GM21717 (cell line): ENCODE data around the gene MCCC2.
"Not testable (repeated sequence)": the region's sequence is repeated elsewhere in the genome, so short reads cannot be mapped to it uniquely, and the experiment has no call there.

Experiments
- ATAC-seq: cut with Tn5 transposase; IDR thresholded peaks from one replicate; pipeline ENCODE4 v1.9.1; 2021; ENCODE audit warnings: mild to moderate bottlenecking, moderate library complexity; ENCODE audit not compliant: unreplicated experiment

The MCCC2 gene

GRCh38 chr5:71586941-71587765, at the start of gene MCCC2:
MCCC2 (plus strand) TSS chr5:71587340; CDS start chr5:71587426, 86 bp downstream.
- ATAC-seq, result peak; percentile 99

GRCh38 chr5:71537687-71538086, 49.5 kb upstream of the MCCC2 start:
- no peak for ATAC-seq

- not testable (repeated sequence) for ATAC-seq
These were observed 36.3 kb upstream of the MCCC2 start for GRCh38 chr5:71550885-71551284.

- not testable (repeated sequence) for ATAC-seq
These were observed 35.6 kb upstream of the MCCC2 start for GRCh38 chr5:71551582-71551981.

GRCh38 chr5:71552026-71552749, 35.0 kb upstream of the MCCC2 start:
- not testable (repeated sequence) for ATAC-seq

- no peak for ATAC-seq
These were observed 24.0 kb upstream of the MCCC2 start for GRCh38 chr5:71563161-71563560.

GRCh38 chr5:71564895-71565294, 22.2 kb upstream of the MCCC2 start:
- no peak for ATAC-seq

- no peak for ATAC-seq
These were observed 17.2 kb upstream of the MCCC2 start for GRCh38 chr5:71569748-71570509.

- ATAC-seq, result not testable (repeated sequence)
These were observed 15.3 kb upstream of the MCCC2 start for GRCh38 chr5:71571811-71572210.

GRCh38 chr5:71573591-71573990, 13.5 kb upstream of the MCCC2 start:
- ATAC-seq, result no peak

GRCh38 chr5:71575588-71575987, 11.6 kb upstream of the MCCC2 start:
- not testable (repeated sequence) for ATAC-seq

GRCh38 chr5:71576241-71576640, 10.9 kb upstream of the MCCC2 start:
- no peak for ATAC-seq

- ATAC-seq, result not testable (repeated sequence)
These were observed 9.3 kb upstream of the MCCC2 start for GRCh38 chr5:71577839-71578238.

GRCh38 chr5:71582945-71583584, 4.1 kb upstream of the MCCC2 start:
- no peak for ATAC-seq

GRCh38 chr5:71586052-71586940, 844 bp upstream of the MCCC2 start:
- ATAC-seq, result no peak

- ATAC-seq, result peak; percentile 11
These were observed 809 bp downstream of the MCCC2 start for GRCh38 chr5:71587766-71588532.

- no peak for ATAC-seq
These were observed 1.4 kb downstream of the MCCC2 start for GRCh38 chr5:71588533-71588885.

GRCh38 chr5:71589903-71590302, 2.8 kb downstream of the MCCC2 start:
- ATAC-seq, result no peak

- ATAC-seq, result no peak
These were observed 4.0 kb downstream of the MCCC2 start for GRCh38 chr5:71591100-71591499.
